HCT116 (cell line): Measurements from ENCODE around the gene MUC5B. TPM values are rescaled to one million over a fixed set of nuclear protein-coding genes. Genes with fewer than 3 reads are reported as not detected.

Experiments
- ATAC-seq: fragments of 200-7000 bp; cut with Tn5 transposase; 2 replicates; pipeline ENCODE4 v1.9.1; 2020; ENCODE audit warnings: mild to moderate bottlenecking, moderate library complexity
- BruUV-seq: library from RNA; stranded (reverse); fragments of 400-500 nt; replicated peaks from 2 replicates; lab custom pipeline; 2021; lab: Mats Ljungman, UMichigan
- CTCF ChIA-PET: fragments of 300-600 bp; sonication (Branson Sonifier 250); formaldehyde crosslinking; loops from one replicate; lab custom pipeline; 2021; ENCODE audit warnings: antibody characterized with exemption; lab: Charles Lee
- POLR2A ChIA-PET: fragments of 300-600, 350-600 bp; sonication (Branson Sonifier 250); formaldehyde crosslinking; loops from one replicate; lab custom pipeline; 2021; ENCODE audit warnings: antibody characterized with exemption; lab: Charles Lee
- RAD21 ChIA-PET, 2 experiments: fragments of 300-600 bp; sonication (Branson Sonifier 250); formaldehyde crosslinking; loops; one replicate each; lab custom pipeline; 2023; ENCODE audit warnings: low total read pairs in 2 of 2; ENCODE audit not compliant: uncharacterized antibody in 2 of 2, unreplicated experiment in 2 of 2, low non-redundant PET in 1 of 2; lab: Charles Lee
- DNase-seq: peaks from one replicate; pipeline ENCODE4 v3.0.0-alpha.2; 2010; ENCODE audit warnings: low read depth, low spot score
- H2AFZ ChIP-seq: fragments of 200-600 bp; shearing (Covaris generic), sonication (generic); 2 replicates; pipeline ENCODE4 v1.6.1; 2017; ENCODE audit warnings: low read depth, mixed run types, mixed read lengths, antibody characterized with exemption, low read length; ENCODE audit not compliant: poor library complexity, severe bottlenecking
- H3K27ac ChIP-seq: 2 replicates; pipeline ENCODE4 v1.5.1; 2012; ENCODE audit warnings: low read depth, low read length
- H3K27me3 ChIP-seq: fragments of 200-600 bp; sonication (generic); 2 replicates; pipeline ENCODE4 v1.6.1; 2016; ENCODE audit warnings: mixed run types, low read length, mixed read lengths; ENCODE audit not compliant: insufficient read depth
- H3K36me3 ChIP-seq, 2 experiments: fragments of 200-500 bp in 1 of 2; fragments of 200-600 bp in 1 of 2; sonication (Bioruptor generic) in 1 of 2; sonication (generic) in 1 of 2; 2 replicates each; pipeline versions ENCODE4 v1.5.1 to v1.6.1; 2014 to 2016; ENCODE audit warnings: low read length in 2 of 2, inconsistent platforms in 1 of 2, mixed read lengths in 1 of 2, mixed run types in 1 of 2; ENCODE audit not compliant: insufficient read depth in 2 of 2, control insufficient read depth in 1 of 2
- H3K4me1 ChIP-seq, 2 experiments: fragments of 200-600 bp in 1 of 2; sonication (generic) in 1 of 2; 2 replicates each; pipeline versions ENCODE4 v1.5.1 to v1.6.1; 2012 to 2017; ENCODE audit warnings: low read length in 2 of 2, inconsistent platforms in 1 of 2, mild to moderate bottlenecking in 1 of 2, mixed read lengths in 1 of 2, mixed run types in 1 of 2, moderate library complexity in 1 of 2; ENCODE audit not compliant: insufficient read depth in 2 of 2, control insufficient read depth in 1 of 2
- H3K4me2 ChIP-seq: fragments of 200-600 bp; sonication (generic); 2 replicates; pipeline ENCODE4 v1.6.1; 2017; ENCODE audit warnings: mixed run types, low read length, mixed read lengths
- H3K4me3 ChIP-seq, 2 experiments: fragments of 200-600 bp in 1 of 2; sonication (generic) in 1 of 2; replicated peaks in 1 of 2; 2 replicates each; pipeline ENCODE4 v1.5.1; 2011 to 2016; ENCODE audit warnings: low read length in 2 of 2, control low read depth in 1 of 2, low read depth in 1 of 2, mild to moderate bottlenecking in 1 of 2, mixed read lengths in 1 of 2, mixed run types in 1 of 2
- H3K79me2 ChIP-seq: fragments of 200-600 bp; sonication (generic); 2 replicates; pipeline ENCODE4 v1.6.1; 2017; ENCODE audit warnings: mild to moderate bottlenecking, mixed run types, low read length, moderate library complexity, mixed read lengths; ENCODE audit not compliant: insufficient read depth
- H3K9ac ChIP-seq: fragments of 200-600 bp; sonication (generic); 2 replicates; pipeline ENCODE4 v1.6.1; 2016; ENCODE audit warnings: low read length, mixed read lengths
- H3K9me2 ChIP-seq: fragments of 200-600 bp; sonication (generic), shearing (Covaris generic); 2 replicates; pipeline ENCODE4 v1.6.1; 2017; ENCODE audit warnings: mixed run types, mild to moderate bottlenecking, moderate library complexity; ENCODE audit not compliant: insufficient read depth
- H3K9me3 ChIP-seq, 2 experiments: fragments of 200-500 bp in 1 of 2; fragments of 200-600 bp in 1 of 2; sonication (Bioruptor generic) in 1 of 2; sonication (generic) in 1 of 2; 2 replicates each; pipeline ENCODE4 v1.6.1; 2014 to 2017; ENCODE audit warnings: low read length in 2 of 2, mixed read lengths in 2 of 2, inconsistent platforms in 1 of 2, low read depth in 1 of 2, mild to moderate bottlenecking in 1 of 2, mixed run types in 1 of 2, moderate library complexity in 1 of 2; ENCODE audit not compliant: control insufficient read depth in 1 of 2, insufficient read depth in 1 of 2
- H4K20me1 ChIP-seq: fragments of 200-600 bp; sonication (generic), shearing (Covaris generic); 2 replicates; pipeline ENCODE4 v1.6.1; 2017; ENCODE audit warnings: mixed run types, mild to moderate bottlenecking, moderate library complexity; ENCODE audit not compliant: insufficient read depth
- ELF1 ChIP-seq: IDR thresholded peaks from 2 replicates; pipeline ENCODE4 v1.6.1; 2012; ENCODE audit warnings: low read depth, borderline replicate concordance
- JUND ChIP-seq: IDR thresholded peaks from 2 replicates; pipeline ENCODE4 v1.6.1; 2012
- POLR2A ChIP-seq: IDR thresholded peaks from 2 replicates; pipeline ENCODE4 v1.7.0; 2011; ENCODE audit warnings: borderline replicate concordance; ENCODE audit not compliant: insufficient read depth, insufficient read length; ENCODE audit errors: extremely low read depth
- RAD21 ChIP-seq: IDR thresholded peaks from 2 replicates; pipeline ENCODE4 v1.6.1; 2012; ENCODE audit warnings: low read depth, mild to moderate bottlenecking
- SIN3A ChIP-seq: IDR thresholded peaks from 2 replicates; pipeline ENCODE4 v1.6.1; 2012; ENCODE audit warnings: low read depth
- SP1 ChIP-seq: IDR thresholded peaks from 2 replicates; pipeline ENCODE4 v1.6.1; 2012; ENCODE audit warnings: low read depth
- intact Hi-C: fragments of 100-400 bp; cut with micrococcal nuclease; formaldehyde crosslinking; loops from 2 replicates; pipeline ENCODE4 v1.10.0; 2022
- total RNA-seq: library from RNA; stranded (reverse); gene quantifications from one replicate; pipeline ENCODE4 v1.2.1, GENCODE V29; 2021; ENCODE audit not compliant: unreplicated experiment

MUC5B gene
- total RNA-seq, 1 experiment from 2014 or later: 1.5 TPM

- H3K4me1 ChIP-seq: no peaks in the 10 kb centered on the region
- no peak for ATAC-seq
- no peaks in the 10 kb centered on the region for H3K9me2 ChIP-seq
- CTCF ChIA-PET: no interaction called here
- intact Hi-C loops: no loop called here
- TF ChIP-seq RAD21 (no peak), JUND (no peak), ELF1 (no peak), SIN3A (no peak), SP1 (no peak)
- TF ChIP-seq, all 23 proteins: peak for 0
- POLR2A ChIA-PET: no interaction called here
- DNase-seq: no peak
- Histone ChIP-seq H3K79me2 (no peaks in the 10 kb centered on the region), H3K36me3 (0 out of 4 replicates have a peak, but pooled peaks cover 0 to 6% of the 10 kb centered on the region in 2 experiments), H3K4me3 (no peak overlapping the region), H3K4me2 (no peak overlapping the region), H3K27ac (no peak overlapping the region; the same call in 1 of the 2 replicates), H3K9me3 (no peaks in the 10 kb centered on the region), H3K27me3 (no peaks in the 10 kb centered on the region), H3K9ac (no peak overlapping the region), H4K20me1 (no peaks in the 10 kb centered on the region), H2AFZ (no peak overlapping the region)
- BruUV-seq: no TSS peak
- RAD21 ChIA-PET: no interaction called here
Observed at GRCh38 chr11:1287928-1288327, 65.1 kb downstream of the MUC5B start.

GRCh38 chr11:1288426-1289151, 65.7 kb downstream of the MUC5B start:
- Histone ChIP-seq H3K9me3 (no peaks in the 10 kb centered on the region), H3K9me2 (no peaks in the 10 kb centered on the region), H3K36me3 (0 out of 4 replicates have a peak, but pooled peaks cover 0 to 6% of the 10 kb centered on the region in 2 experiments), H3K79me2 (no peaks in the 10 kb centered on the region), H2AFZ (no peak overlapping the region), H3K27me3 (no peaks in the 10 kb centered on the region)
- TF ChIP-seq SIN3A (no peak), RAD21 (no peak), JUND (no peak), POLR2A (no peak)
- TF ChIP-seq, all 23 proteins: peak for 0
- Histone ChIP-seq H3K4me1 (no peaks in the 10 kb centered on the region), H3K4me2 (no peak overlapping the region), H3K4me3 (no peak overlapping the region), H3K27ac (no peak overlapping the region), H4K20me1 (no peaks in the 10 kb centered on the region), H3K9ac (no peak overlapping the region)
- no peak for DNase-seq
- ChIA-PET CTCF (no interaction called here), RAD21 (no interaction called here), POLR2A (no interaction called here)
- intact Hi-C loops: no loop called here
- no peak for ATAC-seq
- no TSS peak for BruUV-seq
